Measurements from ENCODE around the gene PDE2A. TPM values are rescaled to one million over a fixed set of nuclear protein-coding genes. Genes with fewer than 3 reads are reported as not detected.

The PDE2A gene
- total RNA-seq, 2 experiments from 2014 or later: 4.0 to 4.5 TPM

- H3K27me3 Mint-ChIP-seq: peaks cover 46% of the 10 kb centered on the region
- peak overlapping the region; percentile 90 for H3K4me3 Mint-ChIP-seq
- no peaks in the 10 kb centered on the region for H3K9me3 Mint-ChIP-seq
- POLR2A ChIA-PET: interaction anchor here (0.5 kb wide), 1 partner anchor 136 kb away, joined by 3 read pairs; no protein-coding TSS in a partner anchor
- H3K36me3 ChIP-seq (ENCODE audit: insufficient read depth, low read length): no peaks in the 10 kb centered on the region
- ATAC-seq (ENCODE audit: poor library complexity): peak; percentile 81
- peaks cover 30% of the 10 kb centered on the region for H3K4me1 Mint-ChIP-seq (ENCODE audit: low read depth)
- H3K27ac Mint-ChIP-seq: no peak overlapping the region
- H3K9me3 ChIP-seq (ENCODE audit: control insufficient read depth in 1 of 2, insufficient read depth in 1 of 2, low read length in 2 of 2): no peaks in the 10 kb centered on the region
- peaks cover 21 to 23% of the 10 kb centered on the region in 2 experiments for H3K27me3 ChIP-seq (ENCODE audit: control insufficient read depth in 1 of 2, insufficient read depth in 2 of 2, low read length in 2 of 2)
- no peak overlapping the region for H3K27ac ChIP-seq (ENCODE audit: low read depth in 1 of 2, low read length in 2 of 2)
- TF ChIP-seq CTCF (IDR thresholded peaks at IDR 0.05): peak; percentile 95
- H3K36me3 Mint-ChIP-seq (ENCODE audit: low read depth): no peaks in the 10 kb centered on the region
- DNase-seq: peak; percentile 37 to 88 (median 61)
- H3K4me3 ChIP-seq (ENCODE audit: low read length): peak overlapping the region; percentile 58
- CTCF ChIA-PET: interaction anchor here (0.8 to 1.6 kb wide), 5 partner anchors 52 to 115 kb away, joined by 3 to 7 read pairs (median 4); no protein-coding TSS in a partner anchor
- intact Hi-C loops (cut with DNase I, micrococcal nuclease): loop anchor here (1.0 to 5.0 kb wide), 7 partner anchors 23 to 656 kb away; no protein-coding TSS in a partner anchor
- peaks cover 38% of the 10 kb centered on the region for H3K4me1 ChIP-seq (ENCODE audit: insufficient read depth, low read length)
These were observed 88.4 kb downstream of the PDE2A start for GRCh38 chr11:72585762-72586311.

- DNase-seq (peak in 4 of 14 experiments; percentile 11 to 53 (median 34)), ATAC-seq (ENCODE audit: poor library complexity) (peak; percentile 11)
- TF ChIP-seq CTCF (IDR thresholded peaks at IDR 0.05): no peak
- H3K4me3 Mint-ChIP-seq: peak overlapping the region; percentile 90
- H3K4me1 ChIP-seq (ENCODE audit: insufficient read depth, low read length): peaks cover 31% of the 10 kb centered on the region
- no peaks in the 10 kb centered on the region for H3K36me3 Mint-ChIP-seq (ENCODE audit: low read depth)
- no peak overlapping the region for H3K27ac Mint-ChIP-seq
- H3K4me1 Mint-ChIP-seq (ENCODE audit: low read depth): peaks cover 26% of the 10 kb centered on the region
- H3K27me3 ChIP-seq (ENCODE audit: control insufficient read depth in 1 of 2, insufficient read depth in 2 of 2, low read length in 2 of 2): peaks cover 15 to 16% of the 10 kb centered on the region in 2 experiments
- H3K27ac ChIP-seq (ENCODE audit: low read depth in 1 of 2, low read length in 2 of 2): no peak overlapping the region
- no peaks in the 10 kb centered on the region for H3K9me3 ChIP-seq (ENCODE audit: control insufficient read depth in 1 of 2, insufficient read depth in 1 of 2, low read length in 2 of 2)
- no peaks in the 10 kb centered on the region for H3K9me3 Mint-ChIP-seq
- H3K27me3 Mint-ChIP-seq: peaks cover 42% of the 10 kb centered on the region
- POLR2A ChIA-PET: interaction anchor here (0.5 kb wide), 1 partner anchor 137 kb away, joined by 3 read pairs; no protein-coding TSS in a partner anchor
- no peaks in the 10 kb centered on the region for H3K36me3 ChIP-seq (ENCODE audit: insufficient read depth, low read length)
- intact Hi-C loops (cut with DNase I, micrococcal nuclease): loop anchor here (1.0 to 5.0 kb wide), 7 partner anchors 24 to 657 kb away; no protein-coding TSS in a partner anchor
- H3K4me3 ChIP-seq (ENCODE audit: low read length): peak overlapping the region; percentile 58
- CTCF ChIA-PET: interaction anchor here (0.8 to 1.6 kb wide), 5 partner anchors 53 to 114 kb away, joined by 3 to 7 read pairs (median 4); no protein-coding TSS in a partner anchor
These were observed 89.2 kb downstream of the PDE2A start for GRCh38 chr11:72584939-72585597.

- Histone ChIP-seq H3K36me3 (ENCODE audit: insufficient read depth, low read length) (no peaks in the 10 kb centered on the region), H3K9me3 (ENCODE audit: control insufficient read depth in 1 of 2, insufficient read depth in 1 of 2, low read length in 2 of 2) (no peaks in the 10 kb centered on the region), H3K27me3 (ENCODE audit: control insufficient read depth in 1 of 2, insufficient read depth in 2 of 2, low read length in 2 of 2) (peaks cover 9 to 10% of the 10 kb centered on the region in 2 experiments), H3K4me3 (ENCODE audit: low read length) (peak overlapping the region; percentile 58), H3K27ac (ENCODE audit: low read depth in 1 of 2, low read length in 2 of 2) (no peak overlapping the region), H3K4me1 (ENCODE audit: insufficient read depth, low read length) (peaks cover 24% of the 10 kb centered on the region)
- no peaks in the 10 kb centered on the region for H3K36me3 Mint-ChIP-seq (ENCODE audit: low read depth)
- ATAC-seq (ENCODE audit: poor library complexity) (peak; percentile 65), DNase-seq (peak; percentile 27 to 84 (median 50))
- intact Hi-C loops (cut with DNase I, micrococcal nuclease): loop anchor here in 1 of 2 experiments (2.0 kb wide), 2 partner anchors 24 to 98 kb away; no protein-coding TSS in a partner anchor
- H3K4me1 Mint-ChIP-seq (ENCODE audit: low read depth): peaks cover 19% of the 10 kb centered on the region
- no peaks in the 10 kb centered on the region for H3K9me3 Mint-ChIP-seq
- ChIA-PET POLR2A (no interaction called here), CTCF (interaction anchor here (1.1 kb wide), 1 partner anchor 59 kb away, joined by 7 read pairs; no protein-coding TSS in a partner anchor)
- H3K27me3 Mint-ChIP-seq: peaks cover 35% of the 10 kb centered on the region
- peak overlapping the region; percentile 90 for H3K4me3 Mint-ChIP-seq
- no peak for TF ChIP-seq CTCF (IDR thresholded peaks at IDR 0.05)
- no peak overlapping the region for H3K27ac Mint-ChIP-seq
These were observed 89.8 kb downstream of the PDE2A start for GRCh38 chr11:72584293-72584938.

All from CD4-positive, alpha-beta T cell (primary cell).